GM12872 (cell line): Measurements from ENCODE around the gene CLDND1.

Source experiments
- CTCF ChIP-seq: IDR thresholded peaks from 3 replicates; pipeline ENCODE4 v1.5.1; 2011; ENCODE audit warnings: low read depth, mild to moderate bottlenecking, low read length, moderate library complexity; ENCODE audit not compliant: insufficient read depth

The CLDND1 gene

GRCh38 chr3:98482717-98483482 lies 39.8 kb downstream of the CLDND1 start:
- TF ChIP-seq CTCF = no peak
